ENCODE measurements around the gene CHSY1. TPM values are rescaled to one million over a fixed set of nuclear protein-coding genes. Genes with fewer than 3 reads are reported as not detected.
A peak's percentile ranks its signal among the peaks of the same experiment; 100 is the strongest.

The CHSY1 gene
- total RNA-seq, 2 experiments from 2014 or later: 32.5 to 39.6 TPM

GRCh38 chr15:101167411-101167752, 84.5 kb downstream of the CHSY1 start:
- H3K4me1 Mint-ChIP-seq: peaks cover 34% of the 10 kb centered on the region
- CTCF ChIA-PET: interaction anchor here (0.7 to 3.9 kb wide), 5 partner anchors 10 to 579 kb away, joined by 3 to 14 read pairs (median 5); no protein-coding TSS in a partner anchor
- H3K27me3 Mint-ChIP-seq: no peaks in the 10 kb centered on the region
- DNase-seq: no peak
- POLR2A ChIA-PET: no interaction called here
- peak overlapping the region; percentile 92 for H3K27ac Mint-ChIP-seq
- H3K36me3 Mint-ChIP-seq (ENCODE audit: low read depth): peaks cover 39% of the 10 kb centered on the region
- H3K9me3 Mint-ChIP-seq: peaks cover 36% of the 10 kb centered on the region
- H3K4me3 Mint-ChIP-seq: peak overlapping the region; percentile 28

DNA sequence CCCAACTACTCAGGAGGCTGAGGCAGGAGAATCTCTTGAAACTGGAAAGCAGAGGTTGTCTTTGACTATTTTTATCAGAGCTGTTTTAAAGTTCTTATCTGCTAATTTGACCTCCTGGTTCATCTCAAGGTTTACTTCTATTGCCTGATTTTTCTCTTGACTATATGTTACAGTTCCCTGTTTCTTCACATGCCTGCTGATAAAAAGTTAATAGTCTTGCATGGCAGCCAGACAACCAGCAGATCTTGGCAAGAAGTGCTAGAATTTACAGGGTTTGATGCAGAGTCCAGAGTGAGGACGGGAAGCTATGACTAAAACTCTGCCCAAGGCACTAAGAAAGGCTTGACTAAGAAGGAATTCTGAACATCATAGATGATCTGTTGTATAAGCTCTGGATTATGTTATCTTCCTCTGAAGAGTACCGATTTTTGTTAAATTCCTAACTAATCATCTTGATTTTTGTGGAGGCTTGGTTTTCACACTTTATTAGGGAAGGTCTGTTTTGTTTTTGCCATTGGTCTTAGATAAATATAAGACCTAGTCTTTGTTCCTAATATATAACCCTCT, 85.9 kb downstream of the CHSY1 start:
- ChIA-PET CTCF (interaction anchor here (0.9 to 3.9 kb wide), 3 partner anchors 9 to 37 kb away, joined by 3 to 14 read pairs (median 5); no protein-coding TSS in a partner anchor), POLR2A (no interaction called here)
- Mint-ChIP-seq H3K27me3 (no peaks in the 10 kb centered on the region), H3K4me1 (peaks cover 45% of the 10 kb centered on the region), H3K36me3 (ENCODE audit: low read depth) (peaks cover 40% of the 10 kb centered on the region), H3K4me3 (no peak overlapping the region), H3K27ac (no peak overlapping the region), H3K9me3 (peaks cover 38% of the 10 kb centered on the region)
- DNase-seq: no peak

- POLR2A ChIA-PET: no interaction called here
- Mint-ChIP-seq H3K36me3 (ENCODE audit: low read depth) (peaks cover 40% of the 10 kb centered on the region), H3K4me1 (peaks cover 47% of the 10 kb centered on the region), H3K4me3 (no peak overlapping the region), H3K27ac (no peak overlapping the region), H3K9me3 (peaks cover 38% of the 10 kb centered on the region), H3K27me3 (no peaks in the 10 kb centered on the region)
- no peak for DNase-seq
- CTCF ChIA-PET: interaction anchor here (0.6 to 1.3 kb wide), 2 partner anchors 30 to 89 kb away, joined by 3 read pairs; partner anchors contain the start of gene CHSY1
Observed at GRCh38 chr15:101162701-101163483, 89.0 kb downstream of the CHSY1 start.

DNA sequence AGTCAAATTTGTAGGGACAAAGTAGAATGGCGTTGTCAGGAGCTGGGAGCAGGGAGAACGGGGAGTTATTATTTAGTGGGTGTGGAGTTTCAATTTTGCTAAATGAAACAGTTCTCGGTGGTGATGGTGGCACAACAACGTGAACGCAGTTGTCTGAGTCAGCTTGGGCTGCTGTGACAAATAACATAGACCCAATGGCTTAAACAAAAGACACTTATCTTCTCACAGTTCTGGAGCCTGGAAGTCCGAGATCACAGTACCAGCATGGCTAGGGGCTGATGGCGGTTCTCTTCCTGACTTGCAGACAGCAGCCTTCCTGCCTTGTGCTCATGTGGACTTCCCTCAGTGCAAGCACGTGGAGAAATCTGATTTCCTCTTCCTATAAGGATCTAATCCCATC, 90.2 kb downstream of the CHSY1 start:
- peaks cover 31% of the 10 kb centered on the region for H3K36me3 Mint-ChIP-seq (ENCODE audit: low read depth)
- H3K27me3 Mint-ChIP-seq: no peaks in the 10 kb centered on the region
- peaks cover 29% of the 10 kb centered on the region for H3K9me3 Mint-ChIP-seq
- H3K27ac Mint-ChIP-seq: no peak overlapping the region
- ChIA-PET CTCF (interaction anchor here (1.3 to 5.1 kb wide), 3 partner anchors 12 to 90 kb away, joined by 3 to 26 read pairs (median 6); partner anchors contain the start of gene CHSY1), POLR2A (no interaction called here)
- no peak overlapping the region for H3K4me3 Mint-ChIP-seq
- no peak for DNase-seq
- peaks cover 35% of the 10 kb centered on the region for H3K4me1 Mint-ChIP-seq

DNA sequence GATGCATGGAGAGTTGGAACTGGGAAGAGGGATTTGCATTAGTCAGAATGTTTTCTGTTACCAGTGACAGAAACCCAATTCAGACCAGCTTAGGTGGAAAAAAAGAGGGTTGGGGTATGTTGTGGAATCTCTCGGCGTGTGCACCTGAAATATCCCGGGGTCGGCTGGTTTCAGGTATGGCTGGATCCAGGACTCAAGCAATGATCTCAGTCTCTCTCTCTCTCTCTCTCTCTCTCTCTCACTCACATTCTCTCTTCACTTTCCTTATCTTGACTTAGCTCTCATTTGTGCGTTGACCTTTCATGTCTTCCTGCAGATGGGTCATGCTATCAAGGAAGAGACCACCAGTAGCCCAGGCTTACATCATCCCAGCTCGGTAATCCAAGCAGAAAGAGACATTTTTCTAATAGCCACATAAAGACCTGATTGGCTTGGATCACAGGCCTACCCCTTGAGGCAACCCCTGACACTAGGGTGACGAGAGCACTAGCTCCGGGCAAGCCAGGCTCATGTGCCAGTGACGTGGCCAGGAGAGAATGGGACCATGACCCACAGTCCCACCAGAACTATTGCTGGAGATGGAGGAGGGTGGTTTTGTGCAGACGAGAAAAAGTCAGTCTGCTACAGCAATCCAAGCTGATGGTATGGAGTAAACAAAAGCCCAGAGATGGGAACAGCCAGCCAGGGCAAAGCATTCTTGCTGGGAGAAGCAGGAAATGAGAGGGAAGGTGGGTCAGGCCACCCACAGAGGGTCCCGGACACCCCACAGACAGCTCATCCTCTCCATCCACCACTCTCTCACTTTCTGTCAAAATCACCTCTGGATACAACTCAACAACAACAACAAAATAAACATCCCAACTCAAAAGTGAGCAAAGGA, 91.7 kb downstream of the CHSY1 start:
- peaks cover 18% of the 10 kb centered on the region for H3K9me3 Mint-ChIP-seq
- no peaks in the 10 kb centered on the region for H3K27me3 Mint-ChIP-seq
- peaks cover 20% of the 10 kb centered on the region for H3K36me3 Mint-ChIP-seq (ENCODE audit: low read depth)
- DNase-seq: no peak
- peak overlapping the region; percentile 10 for H3K27ac Mint-ChIP-seq
- POLR2A ChIA-PET: no interaction called here
- CTCF ChIA-PET: interaction anchor here (0.9 to 5.1 kb wide), 5 partner anchors 8 to 129 kb away, joined by 4 to 26 read pairs (median 6); no protein-coding TSS in a partner anchor
- H3K4me3 Mint-ChIP-seq: no peak overlapping the region
- peaks cover 35% of the 10 kb centered on the region for H3K4me1 Mint-ChIP-seq

GRCh38 chr15:101159096-101159935, 92.5 kb downstream of the CHSY1 start:
- H3K36me3 Mint-ChIP-seq (ENCODE audit: low read depth): peaks cover 11% of the 10 kb centered on the region
- H3K4me3 Mint-ChIP-seq: no peak overlapping the region
- DNase-seq: no peak
- no peaks in the 10 kb centered on the region for H3K27me3 Mint-ChIP-seq
- peak overlapping the region; percentile 47 for H3K27ac Mint-ChIP-seq
- POLR2A ChIA-PET: no interaction called here
- CTCF ChIA-PET: interaction anchor here (0.9 to 5.1 kb wide), 7 partner anchors 9 to 130 kb away, joined by 3 to 26 read pairs (median 4); no protein-coding TSS in a partner anchor
- H3K4me1 Mint-ChIP-seq: peaks cover 35% of the 10 kb centered on the region
- peaks cover 12% of the 10 kb centered on the region for H3K9me3 Mint-ChIP-seq

GRCh38 chr15:101158166-101159095, 93.4 kb downstream of the CHSY1 start:
- H3K4me1 Mint-ChIP-seq: peaks cover 35% of the 10 kb centered on the region
- no peaks in the 10 kb centered on the region for H3K27me3 Mint-ChIP-seq
- DNase-seq: no peak
- peaks cover 4% of the 10 kb centered on the region for H3K9me3 Mint-ChIP-seq
- no peak overlapping the region for H3K4me3 Mint-ChIP-seq
- POLR2A ChIA-PET: interaction anchor here (0.8 kb wide), 1 partner anchor 10 kb away, joined by 3 read pairs; no protein-coding TSS in a partner anchor
- H3K36me3 Mint-ChIP-seq (ENCODE audit: low read depth): peaks cover 2% of the 10 kb centered on the region
- CTCF ChIA-PET: interaction anchor here (0.9 to 5.1 kb wide), 8 partner anchors 8 to 32 kb away, joined by 3 to 26 read pairs (median 4); no protein-coding TSS in a partner anchor
- no peak overlapping the region for H3K27ac Mint-ChIP-seq

DNA sequence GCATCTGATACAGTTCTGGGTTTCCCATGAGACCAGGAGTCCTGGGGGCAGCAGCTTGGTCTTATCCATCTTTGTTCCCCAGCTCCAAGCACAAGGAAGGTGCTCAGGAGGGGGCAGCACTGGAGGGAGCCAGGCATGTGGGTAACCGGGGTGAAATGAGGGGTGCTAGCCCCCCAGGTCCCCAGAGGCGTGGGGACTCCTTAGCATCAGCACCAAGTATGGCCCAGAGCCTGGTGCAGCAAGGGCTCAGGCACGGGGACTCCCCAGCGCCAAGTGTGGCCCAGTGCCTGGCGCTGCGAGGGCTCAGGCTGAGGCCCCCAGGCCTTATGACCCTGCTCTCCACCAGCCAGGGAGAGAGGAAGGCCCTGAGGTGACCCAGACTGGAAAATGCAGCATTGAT, 94.1 kb downstream of the CHSY1 start:
- no peak for DNase-seq
- POLR2A ChIA-PET: no interaction called here
- Mint-ChIP-seq H3K27me3 (no peaks in the 10 kb centered on the region), H3K4me1 (peaks cover 35% of the 10 kb centered on the region), H3K9me3 (peaks cover 2% of the 10 kb centered on the region), H3K27ac (no peak overlapping the region), H3K4me3 (no peak overlapping the region), H3K36me3 (ENCODE audit: low read depth) (peaks cover 2% of the 10 kb centered on the region)
- CTCF ChIA-PET: interaction anchor here (1.2 to 5.1 kb wide), 4 partner anchors 8 to 31 kb away, joined by 3 to 26 read pairs (median 9); no protein-coding TSS in a partner anchor

- Mint-ChIP-seq H3K27ac (no peak overlapping the region), H3K4me3 (no peak overlapping the region), H3K9me3 (no peaks in the 10 kb centered on the region), H3K27me3 (no peaks in the 10 kb centered on the region), H3K36me3 (ENCODE audit: low read depth) (no peaks in the 10 kb centered on the region), H3K4me1 (peaks cover 29% of the 10 kb centered on the region)
- DNase-seq: no peak
- CTCF ChIA-PET: interaction anchor here (1.0 to 2.4 kb wide), 4 partner anchors 10 to 27 kb away, joined by 3 to 14 read pairs (median 3); no protein-coding TSS in a partner anchor
- POLR2A ChIA-PET: no interaction called here
Observed at GRCh38 chr15:101156509-101157159, 95.2 kb downstream of the CHSY1 start.

DNA sequence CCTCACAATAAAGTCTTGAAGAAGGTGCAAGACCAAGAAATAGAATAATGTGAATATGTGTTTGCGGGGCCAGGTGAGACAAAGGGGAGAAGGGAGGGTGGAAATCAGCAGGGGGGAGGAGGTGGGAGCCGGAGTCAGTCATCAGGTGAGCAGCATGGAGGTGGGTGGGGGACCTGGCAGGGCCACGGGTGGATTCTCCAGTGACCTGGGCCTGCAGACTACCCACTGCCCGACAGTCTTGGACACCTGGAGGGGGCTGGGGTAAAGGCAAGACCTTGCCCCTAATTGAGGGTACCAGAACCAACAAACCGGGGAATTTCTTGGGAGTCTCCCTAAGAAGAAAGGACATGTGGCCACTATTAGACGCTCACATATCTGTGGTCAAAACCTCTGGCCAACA, 95.8 kb downstream of the CHSY1 start:
- Mint-ChIP-seq H3K4me1 (peaks cover 32% of the 10 kb centered on the region), H3K27me3 (no peaks in the 10 kb centered on the region), H3K36me3 (ENCODE audit: low read depth) (no peaks in the 10 kb centered on the region), H3K27ac (no peak overlapping the region), H3K9me3 (no peaks in the 10 kb centered on the region), H3K4me3 (no peak overlapping the region)
- POLR2A ChIA-PET: no interaction called here
- CTCF ChIA-PET: interaction anchor here (1.0 to 2.4 kb wide), 3 partner anchors 10 to 27 kb away, joined by 3 to 14 read pairs (median 3); no protein-coding TSS in a partner anchor
- DNase-seq: no peak

All from activated CD4-positive, alpha-beta T cell treated with anti-CD3 and anti-CD28 coated beads, Interleukin-2, amount 10 ng/mL, durations not matched to agents 7 days and 5 days (primary cell).